AG04450 (cell line): ENCODE results near the gene MAPK11. TPM values are rescaled to one million over a fixed set of nuclear protein-coding genes. Genes with fewer than 3 reads are reported as not detected.
"Not testable (repeated sequence)": the region's sequence is repeated elsewhere in the genome, so short reads cannot be mapped to it uniquely, and the experiment has no call there.

ENCODE experiments used
- CTCF ChIA-PET: fragments of 300-600, 350-600 bp; formaldehyde crosslinking; extraction: SDS; loops from one replicate; lab custom pipeline; 2022; ENCODE audit warnings: antibody characterized with exemption, inconsistent platforms; lab: Charles Lee
- POLR2A ChIA-PET: fragments of 350-600 bp; formaldehyde crosslinking; extraction: SDS; loops from one replicate; lab custom pipeline; 2021; ENCODE audit warnings: antibody characterized with exemption, inconsistent platforms; lab: Yijun Ruan, JAX
- DNase-seq: peaks from one replicate; pipeline ENCODE4 v3.0.0-alpha.2; 2011; ENCODE audit warnings: low read depth, low spot score
- H3K27ac ChIP-seq: one replicate; pipeline ENCODE4 v1.5.1; 2012; ENCODE audit warnings: low read depth, low read length, control low read depth
- H3K27me3 ChIP-seq: one replicate; pipeline ENCODE4 v1.6.0; 2012; ENCODE audit warnings: low read length; ENCODE audit not compliant: control insufficient read depth, insufficient read depth
- H3K4me3 ChIP-seq: 2 replicates; pipeline ENCODE4 v1.5.1; 2011; ENCODE audit warnings: mild to moderate bottlenecking, low read depth, low read length, control low read depth
- H3K9me3 ChIP-seq: 2 replicates; pipeline ENCODE4 v1.5.1; 2012; ENCODE audit warnings: low read length; ENCODE audit not compliant: control insufficient read depth, insufficient read depth
- polyA plus RNA-seq: library from polyadenylated mRNA; depleted of rRNA; stranded (reverse); fragments of >200 nt; gene quantifications from 2 replicates; pipeline ENCODE4 v1.2.3, GENCODE V29; 2011
- TF ChIP-seq, protein P1 (sequence below): IDR thresholded peaks from 2 replicates; pipeline ENCODE4 v1.5.1; 2011; ENCODE audit warnings: low read depth, low read length, control low read depth, inconsistent platforms

The MAPK11 gene
- polyA plus RNA-seq, 1 experiment: 6.7 TPM

GRCh38 chr22:50275181-50276055 is 5.2 kb upstream of the MAPK11 start:
- H3K27ac ChIP-seq: no peak overlapping the region
- no peaks in the 10 kb centered on the region for H3K27me3 ChIP-seq
- POLR2A ChIA-PET: interaction anchor here (0.8 kb wide), 1 partner anchor 8 kb away, joined by 6 read pairs; no protein-coding TSS in a partner anchor
- H3K4me3 ChIP-seq: no peak overlapping the region
- TF ChIP-seq, protein P1, sequence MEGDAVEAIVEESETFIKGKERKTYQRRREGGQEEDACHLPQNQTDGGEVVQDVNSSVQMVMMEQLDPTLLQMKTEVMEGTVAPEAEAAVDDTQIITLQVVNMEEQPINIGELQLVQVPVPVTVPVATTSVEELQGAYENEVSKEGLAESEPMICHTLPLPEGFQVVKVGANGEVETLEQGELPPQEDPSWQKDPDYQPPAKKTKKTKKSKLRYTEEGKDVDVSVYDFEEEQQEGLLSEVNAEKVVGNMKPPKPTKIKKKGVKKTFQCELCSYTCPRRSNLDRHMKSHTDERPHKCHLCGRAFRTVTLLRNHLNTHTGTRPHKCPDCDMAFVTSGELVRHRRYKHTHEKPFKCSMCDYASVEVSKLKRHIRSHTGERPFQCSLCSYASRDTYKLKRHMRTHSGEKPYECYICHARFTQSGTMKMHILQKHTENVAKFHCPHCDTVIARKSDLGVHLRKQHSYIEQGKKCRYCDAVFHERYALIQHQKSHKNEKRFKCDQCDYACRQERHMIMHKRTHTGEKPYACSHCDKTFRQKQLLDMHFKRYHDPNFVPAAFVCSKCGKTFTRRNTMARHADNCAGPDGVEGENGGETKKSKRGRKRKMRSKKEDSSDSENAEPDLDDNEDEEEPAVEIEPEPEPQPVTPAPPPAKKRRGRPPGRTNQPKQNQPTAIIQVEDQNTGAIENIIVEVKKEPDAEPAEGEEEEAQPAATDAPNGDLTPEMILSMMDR: no peak
- peaks cover 15% of the 10 kb centered on the region; the same call in 1 of the 2 replicates for H3K9me3 ChIP-seq
- DNase-seq: no peak
- CTCF ChIA-PET: interaction anchor here (0.9 to 1.6 kb wide), 2 partner anchors 12 to 67 kb away, joined by 4 to 7 read pairs; no protein-coding TSS in a partner anchor

DNA sequence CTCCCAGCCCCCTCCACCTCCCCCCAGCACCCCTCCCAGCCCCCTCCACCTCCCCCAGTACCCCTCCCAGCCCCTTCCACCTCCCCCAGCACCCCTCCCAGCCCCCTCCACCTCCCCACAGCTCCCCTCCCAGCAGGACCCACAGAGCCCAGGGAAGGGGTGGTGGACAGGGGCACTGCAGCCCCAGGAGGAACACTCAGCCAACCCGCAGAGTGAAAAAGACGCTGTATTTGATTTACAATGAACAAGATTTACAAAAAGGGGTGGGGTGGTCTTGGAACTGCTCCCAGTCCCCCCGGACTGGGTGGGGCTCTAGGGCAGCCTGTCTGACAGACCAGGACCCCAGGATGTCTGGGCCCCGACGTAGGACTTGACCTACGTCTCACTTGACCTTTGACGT is 4.6 kb upstream of the MAPK11 start:
- POLR2A ChIA-PET: no interaction called here

GRCh38 chr22:50274311-50274710 is 4.1 kb upstream of the MAPK11 start:
- POLR2A ChIA-PET: no interaction called here
- TF ChIP-seq, protein P1: peak; percentile 31
- H3K9me3 ChIP-seq: peaks cover 15% of the 10 kb centered on the region; the same call in 1 of the 2 replicates
- CTCF ChIA-PET: no interaction called here
- H3K27me3 ChIP-seq: no peaks in the 10 kb centered on the region
- no peak overlapping the region for H3K27ac ChIP-seq
- no peak overlapping the region for H3K4me3 ChIP-seq
- no peak for DNase-seq

More for the DNA sequence above, 4.6 kb upstream of the MAPK11 start:
- DNase-seq: no peak
- peaks cover 15% of the 10 kb centered on the region; the same call in 1 of the 2 replicates for H3K9me3 ChIP-seq
- no peak overlapping the region for H3K27ac ChIP-seq
- H3K27me3 ChIP-seq: no peaks in the 10 kb centered on the region
- CTCF ChIA-PET: no interaction called here
- TF ChIP-seq, protein P1: no peak
- H3K4me3 ChIP-seq: no peak overlapping the region

GRCh38 chr22:50273781-50274180 is 3.6 kb upstream of the MAPK11 start:
- H3K27ac ChIP-seq, H3K27me3 ChIP-seq, CTCF ChIA-PET, H3K4me3 ChIP-seq, DNase-seq, POLR2A ChIA-PET: not testable (repeated sequence)
- H3K9me3 ChIP-seq: peaks cover 15% of the 10 kb centered on the region; the same call in 1 of the 2 replicates

DNA sequence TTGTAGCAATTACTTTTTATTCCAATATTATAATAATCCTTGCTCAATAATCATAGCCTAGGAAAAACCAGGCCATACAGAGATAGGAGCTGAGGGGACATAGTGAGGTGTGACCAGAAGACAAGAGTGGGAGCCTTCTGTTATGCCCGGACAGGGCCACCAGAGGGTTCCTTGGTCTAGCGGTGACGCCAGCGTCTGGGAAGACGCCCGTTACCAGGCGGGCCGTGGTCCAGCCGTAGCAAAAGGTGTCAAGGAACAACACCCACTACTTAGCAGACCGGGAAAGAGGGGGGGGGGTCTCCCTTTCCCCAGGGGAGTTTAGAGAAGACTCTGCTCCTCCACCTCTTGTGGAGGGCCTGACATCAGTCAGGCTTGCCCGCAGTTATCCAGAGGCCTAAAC is 3.2 kb upstream of the MAPK11 start:
- CTCF ChIA-PET, DNase-seq, H3K27ac ChIP-seq, H3K4me3 ChIP-seq, H3K27me3 ChIP-seq: not testable (repeated sequence)
- POLR2A ChIA-PET: interaction anchor here (3.0 kb wide), 1 partner anchor 32 kb away, joined by 9 read pairs; no protein-coding TSS in a partner anchor
- peaks cover 15% of the 10 kb centered on the region; the same call in 1 of the 2 replicates for H3K9me3 ChIP-seq
